ENCODE data around the gene RTL1.

GRCh38 chr14:100914597-100915021, 11.1 kb upstream of the RTL1 start:
- no peak for TF ChIP-seq CTCF (IDR thresholded peaks at IDR 0.05; ENCODE audit: insufficient read depth, low read length, poor library complexity, severe bottlenecking)
- no peak for TF ChIP-seq EZH2phosphoT487 (conservative IDR thresholded peaks at IDR 0.05; ENCODE audit: low read length)
